Measurements from ENCODE around the gene JKAMP.

JKAMP gene

GRCh38 chr14:59503256-59503655 is 18.9 kb downstream of the JKAMP start:
- no peak for TF ChIP-seq CTCF (IDR thresholded peaks at IDR 0.05; ENCODE audit: unreplicated experiment in 3 of 3)
- H3K27ac Mint-ChIP-seq: no peak overlapping the region
- no peaks in the 10 kb centered on the region for H3K4me1 Mint-ChIP-seq
- H3K27me3 Mint-ChIP-seq (ENCODE audit: low read depth): no peaks in the 10 kb centered on the region
- no peak overlapping the region for H3K4me3 Mint-ChIP-seq
- peaks cover 26% of the 10 kb centered on the region for H3K36me3 Mint-ChIP-seq (ENCODE audit: low read depth)
- H3K9me3 Mint-ChIP-seq: no peaks in the 10 kb centered on the region

- Mint-ChIP-seq H3K9me3 (no peaks in the 10 kb centered on the region), H3K36me3 (ENCODE audit: low read depth) (peaks cover 14% of the 10 kb centered on the region), H3K4me3 (no peak overlapping the region), H3K27me3 (ENCODE audit: low read depth) (no peaks in the 10 kb centered on the region), H3K27ac (no peak overlapping the region), H3K4me1 (peaks cover 14% of the 10 kb centered on the region)
- TF ChIP-seq CTCF (IDR thresholded peaks at IDR 0.05; ENCODE audit: unreplicated experiment in 3 of 3): peak; percentile 67 to 82 (median 75)
Observed at GRCh38 chr14:59507063-59507751, 22.9 kb downstream of the JKAMP start.

DNA sequence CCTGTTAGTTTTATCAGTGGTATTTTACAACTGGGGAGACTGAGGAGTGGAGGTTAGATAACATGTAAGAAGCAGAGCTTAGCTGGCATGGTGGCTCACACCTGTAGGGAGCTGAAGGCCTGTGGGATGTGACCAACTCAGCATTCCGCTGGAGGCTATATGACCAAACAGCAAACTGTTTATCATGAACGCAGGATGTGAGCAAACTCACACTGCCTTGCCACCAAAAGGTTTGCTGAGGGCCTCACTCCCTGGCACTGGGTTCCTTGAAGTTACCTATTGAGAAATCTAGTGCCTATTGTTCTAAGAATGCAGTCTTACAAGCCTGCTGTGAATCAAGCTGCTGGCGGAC is 23.4 kb downstream of the JKAMP start:
- no peak for TF ChIP-seq CTCF (IDR thresholded peaks at IDR 0.05; ENCODE audit: unreplicated experiment in 3 of 3)
- Mint-ChIP-seq H3K36me3 (ENCODE audit: low read depth) (peaks cover 11% of the 10 kb centered on the region), H3K4me3 (no peak overlapping the region), H3K27ac (no peak overlapping the region), H3K9me3 (peaks cover 1% of the 10 kb centered on the region), H3K27me3 (ENCODE audit: low read depth) (no peaks in the 10 kb centered on the region), H3K4me1 (peaks cover 14% of the 10 kb centered on the region)

DNA sequence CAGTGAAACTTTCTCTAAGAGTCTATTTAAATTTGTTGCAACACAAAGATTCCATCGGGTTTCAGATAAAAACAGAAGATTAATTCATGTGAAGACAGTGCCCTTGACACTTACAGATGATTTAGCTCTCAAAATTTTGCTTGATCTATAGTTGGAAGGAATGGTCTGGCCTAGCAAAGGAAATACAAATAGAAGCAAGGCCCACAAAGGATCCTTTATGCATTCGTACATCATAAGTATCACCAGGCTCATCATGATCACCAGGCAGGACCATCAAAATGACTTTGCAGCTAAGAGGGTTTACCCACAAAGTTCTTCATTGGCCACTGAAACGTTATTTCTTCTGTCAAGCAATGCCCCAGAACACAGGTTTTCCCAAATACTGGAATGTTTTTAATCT is 24.8 kb downstream of the JKAMP start:
- H3K36me3 Mint-ChIP-seq (ENCODE audit: low read depth): peaks cover 2% of the 10 kb centered on the region
- no peak for TF ChIP-seq CTCF (IDR thresholded peaks at IDR 0.05; ENCODE audit: unreplicated experiment in 3 of 3)
- no peaks in the 10 kb centered on the region for H3K27me3 Mint-ChIP-seq (ENCODE audit: low read depth)
- peaks cover 6% of the 10 kb centered on the region for H3K9me3 Mint-ChIP-seq
- peaks cover 14% of the 10 kb centered on the region for H3K4me1 Mint-ChIP-seq
- no peak overlapping the region for H3K4me3 Mint-ChIP-seq
- H3K27ac Mint-ChIP-seq: no peak overlapping the region

DNA sequence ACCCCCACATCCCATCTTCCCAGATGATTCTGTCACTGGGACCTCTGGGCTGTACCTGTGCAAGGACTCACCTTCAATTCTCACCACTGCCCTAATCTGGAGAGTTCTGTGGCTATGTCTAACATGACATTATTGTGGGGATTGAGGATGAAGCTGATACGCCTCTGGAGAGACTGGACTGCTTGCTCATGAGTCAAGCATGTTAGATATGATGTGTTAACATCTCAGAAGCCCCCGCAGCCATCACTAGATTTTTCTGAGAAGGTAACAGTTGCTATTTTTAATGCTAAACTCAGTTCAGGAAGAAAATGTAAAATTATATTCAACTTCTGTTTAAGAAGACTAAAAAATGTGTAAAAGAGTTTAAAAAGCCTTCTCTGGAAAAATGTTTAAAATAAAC is 25.7 kb downstream of the JKAMP start:
- TF ChIP-seq CTCF (IDR thresholded peaks at IDR 0.05; ENCODE audit: unreplicated experiment in 3 of 3): no peak
- Mint-ChIP-seq H3K4me1 (peaks cover 14% of the 10 kb centered on the region), H3K27me3 (ENCODE audit: low read depth) (no peaks in the 10 kb centered on the region), H3K27ac (no peak overlapping the region), H3K9me3 (peaks cover 12% of the 10 kb centered on the region), H3K4me3 (no peak overlapping the region), H3K36me3 (ENCODE audit: low read depth) (no peaks in the 10 kb centered on the region)

GRCh38 chr14:59510966-59511365 is 26.6 kb downstream of the JKAMP start:
- no peaks in the 10 kb centered on the region for H3K36me3 Mint-ChIP-seq (ENCODE audit: low read depth)
- peaks cover 14% of the 10 kb centered on the region for H3K4me1 Mint-ChIP-seq
- peaks cover 12% of the 10 kb centered on the region for H3K9me3 Mint-ChIP-seq
- H3K27me3 Mint-ChIP-seq (ENCODE audit: low read depth): no peaks in the 10 kb centered on the region
- no peak for TF ChIP-seq CTCF (IDR thresholded peaks at IDR 0.05; ENCODE audit: unreplicated experiment in 3 of 3)
- H3K4me3 Mint-ChIP-seq: no peak overlapping the region
- peak overlapping the region; percentile 50 to 77 (median 69) for H3K27ac Mint-ChIP-seq
